AG04450 (cell line): ENCODE data around the gene RPA1. TPM values are rescaled to one million over a fixed set of nuclear protein-coding genes. Genes with fewer than 3 reads are reported as not detected.
A peak's percentile ranks its signal among the peaks of the same experiment; 100 is the strongest.

ENCODE experiments used
- CTCF ChIA-PET: fragments of 300-600, 350-600 bp; formaldehyde crosslinking; extraction: SDS; loops from one replicate; lab custom pipeline; 2022; ENCODE audit warnings: antibody characterized with exemption, inconsistent platforms; lab: Charles Lee
- POLR2A ChIA-PET: fragments of 350-600 bp; formaldehyde crosslinking; extraction: SDS; loops from one replicate; lab custom pipeline; 2021; ENCODE audit warnings: antibody characterized with exemption, inconsistent platforms; lab: Yijun Ruan, JAX
- DNase-seq: peaks from one replicate; pipeline ENCODE4 v3.0.0-alpha.2; 2011; ENCODE audit warnings: low read depth, low spot score
- H3K27ac ChIP-seq: one replicate; pipeline ENCODE4 v1.5.1; 2012; ENCODE audit warnings: low read depth, low read length, control low read depth
- H3K27me3 ChIP-seq: one replicate; pipeline ENCODE4 v1.6.0; 2012; ENCODE audit warnings: low read length; ENCODE audit not compliant: control insufficient read depth, insufficient read depth
- H3K4me3 ChIP-seq: 2 replicates; pipeline ENCODE4 v1.5.1; 2011; ENCODE audit warnings: mild to moderate bottlenecking, low read depth, low read length, control low read depth
- H3K9me3 ChIP-seq: 2 replicates; pipeline ENCODE4 v1.5.1; 2012; ENCODE audit warnings: low read length; ENCODE audit not compliant: control insufficient read depth, insufficient read depth
- CTCF ChIP-seq: IDR thresholded peaks from 2 replicates; pipeline ENCODE4 v1.5.1; 2011; ENCODE audit warnings: low read depth, low read length, control low read depth, inconsistent platforms
- polyA plus RNA-seq: library from polyadenylated mRNA; depleted of rRNA; stranded (reverse); fragments of >200 nt; gene quantifications from 2 replicates; pipeline ENCODE4 v1.2.3, GENCODE V29; 2011

The RPA1 gene
- polyA plus RNA-seq, 1 experiment: 56.4 TPM

DNA sequence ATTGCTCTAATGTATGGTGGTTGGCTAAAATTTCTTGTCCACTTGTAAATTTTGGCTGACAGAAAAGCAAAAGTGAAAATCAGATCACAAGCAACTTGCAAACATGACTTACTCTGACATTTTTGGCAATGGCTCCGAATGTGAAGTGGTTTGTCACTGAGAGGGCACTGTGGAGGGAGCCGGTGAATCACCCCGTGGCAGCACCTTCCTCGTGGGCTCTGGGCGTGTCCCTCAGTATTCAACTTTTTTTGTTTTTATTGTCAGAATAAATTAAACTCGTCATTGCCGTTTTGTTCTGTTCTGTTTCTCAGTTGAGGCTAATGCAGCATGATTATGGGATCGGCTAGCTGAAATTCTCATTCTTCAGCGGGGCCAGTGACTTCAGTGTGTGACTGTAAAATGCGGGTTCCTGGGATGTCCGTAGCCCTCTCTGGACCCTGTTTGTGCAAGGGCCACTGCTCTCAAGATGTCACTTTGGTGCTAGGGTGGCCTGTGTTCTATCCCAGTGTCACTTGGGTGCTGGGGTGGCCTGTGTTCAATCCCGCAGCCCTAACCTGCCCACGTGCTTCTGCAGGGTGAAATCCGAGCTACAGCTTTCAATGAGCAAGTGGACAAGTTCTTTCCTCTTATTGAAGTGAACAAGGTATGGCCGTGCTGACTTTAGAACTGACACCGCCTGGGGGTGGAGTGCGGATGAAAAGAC, 48.8 kb downstream of the RPA1 start:
- H3K27me3 ChIP-seq: no peaks in the 10 kb centered on the region
- no peak overlapping the region for H3K4me3 ChIP-seq
- ChIA-PET POLR2A (no interaction called here), CTCF (interaction anchor here (0.6 to 1.7 kb wide), 2 partner anchors 13 to 147 kb away, joined by 3 to 6 read pairs; partner anchors contain the start of gene RTN4RL1)
- H3K9me3 ChIP-seq: no peaks in the 10 kb centered on the region
- no peak overlapping the region for H3K27ac ChIP-seq
- DNase-seq: no peak
- TF ChIP-seq CTCF: no peak

- H3K4me3 ChIP-seq: no peak overlapping the region
- no peaks in the 10 kb centered on the region for H3K9me3 ChIP-seq
- POLR2A ChIA-PET: interaction anchor here (0.5 kb wide), 1 partner anchor 1643 kb away, joined by 4 read pairs; no protein-coding TSS in a partner anchor
- peak overlapping the region; percentile 11 for H3K27ac ChIP-seq
- H3K27me3 ChIP-seq: no peaks in the 10 kb centered on the region
- no peak for DNase-seq
- CTCF ChIA-PET: interaction anchor here (0.5 to 1.6 kb wide), 3 partner anchors 12 to 35 kb away, joined by 3 to 7 read pairs (median 4); no protein-coding TSS in a partner anchor
- no peak for TF ChIP-seq CTCF
Measured at GRCh38 chr17:1880851-1881630, 51.2 kb downstream of the RPA1 start.

- ChIA-PET POLR2A (no interaction called here), CTCF (interaction anchor here (1.1 to 1.6 kb wide), 3 partner anchors 10 to 142 kb away, joined by 3 to 7 read pairs (median 3); partner anchors contain the start of gene RTN4RL1)
- Histone ChIP-seq H3K27me3 (no peaks in the 10 kb centered on the region), H3K9me3 (no peaks in the 10 kb centered on the region), H3K27ac (no peak overlapping the region), H3K4me3 (no peak overlapping the region)
- DNase-seq: no peak
- TF ChIP-seq CTCF: peak; percentile 61
Measured at GRCh38 chr17:1882836-1883235, 53.0 kb downstream of the RPA1 start.

GRCh38 chr17:1883536-1883935, 53.7 kb downstream of the RPA1 start:
- Histone ChIP-seq H3K27me3 (no peaks in the 10 kb centered on the region), H3K27ac (no peak overlapping the region), H3K9me3 (no peaks in the 10 kb centered on the region), H3K4me3 (no peak overlapping the region)
- ChIA-PET CTCF (interaction anchor here (1.4 kb wide), 1 partner anchor 141 kb away, joined by 3 read pairs; the partner anchor contains the start of gene RTN4RL1), POLR2A (no interaction called here)
- no peak for TF ChIP-seq CTCF
- DNase-seq: no peak
